ENCODE data around the gene NUDT21.

DNA sequence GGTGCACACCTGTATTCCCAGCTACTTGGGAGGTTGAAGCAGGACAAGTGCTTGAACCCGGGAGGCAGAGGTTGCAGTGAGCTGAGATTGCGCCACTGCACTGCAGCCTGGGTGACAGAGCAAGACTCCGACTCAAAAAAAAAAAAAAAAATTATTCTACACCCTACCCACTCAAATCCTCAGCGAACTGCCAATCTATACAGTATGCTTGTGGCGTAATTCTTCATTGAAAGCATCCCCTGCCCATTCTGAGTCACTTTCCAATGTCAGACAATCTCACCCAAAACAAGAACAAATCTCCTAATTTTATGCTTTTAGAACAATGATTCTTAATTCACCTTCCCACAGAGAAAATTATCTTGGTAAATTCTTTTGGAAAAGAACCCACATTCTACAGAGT is 37.8 kb downstream of the NUDT21 start:
- no peak for TF ChIP-seq TAF1 (IDR thresholded peaks at IDR 0.05; ENCODE audit: low read depth)
- TF ChIP-seq, protein P1, sequence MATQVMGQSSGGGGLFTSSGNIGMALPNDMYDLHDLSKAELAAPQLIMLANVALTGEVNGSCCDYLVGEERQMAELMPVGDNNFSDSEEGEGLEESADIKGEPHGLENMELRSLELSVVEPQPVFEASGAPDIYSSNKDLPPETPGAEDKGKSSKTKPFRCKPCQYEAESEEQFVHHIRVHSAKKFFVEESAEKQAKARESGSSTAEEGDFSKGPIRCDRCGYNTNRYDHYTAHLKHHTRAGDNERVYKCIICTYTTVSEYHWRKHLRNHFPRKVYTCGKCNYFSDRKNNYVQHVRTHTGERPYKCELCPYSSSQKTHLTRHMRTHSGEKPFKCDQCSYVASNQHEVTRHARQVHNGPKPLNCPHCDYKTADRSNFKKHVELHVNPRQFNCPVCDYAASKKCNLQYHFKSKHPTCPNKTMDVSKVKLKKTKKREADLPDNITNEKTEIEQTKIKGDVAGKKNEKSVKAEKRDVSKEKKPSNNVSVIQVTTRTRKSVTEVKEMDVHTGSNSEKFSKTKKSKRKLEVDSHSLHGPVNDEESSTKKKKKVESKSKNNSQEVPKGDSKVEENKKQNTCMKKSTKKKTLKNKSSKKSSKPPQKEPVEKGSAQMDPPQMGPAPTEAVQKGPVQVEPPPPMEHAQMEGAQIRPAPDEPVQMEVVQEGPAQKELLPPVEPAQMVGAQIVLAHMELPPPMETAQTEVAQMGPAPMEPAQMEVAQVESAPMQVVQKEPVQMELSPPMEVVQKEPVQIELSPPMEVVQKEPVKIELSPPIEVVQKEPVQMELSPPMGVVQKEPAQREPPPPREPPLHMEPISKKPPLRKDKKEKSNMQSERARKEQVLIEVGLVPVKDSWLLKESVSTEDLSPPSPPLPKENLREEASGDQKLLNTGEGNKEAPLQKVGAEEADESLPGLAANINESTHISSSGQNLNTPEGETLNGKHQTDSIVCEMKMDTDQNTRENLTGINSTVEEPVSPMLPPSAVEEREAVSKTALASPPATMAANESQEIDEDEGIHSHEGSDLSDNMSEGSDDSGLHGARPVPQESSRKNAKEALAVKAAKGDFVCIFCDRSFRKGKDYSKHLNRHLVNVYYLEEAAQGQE (IDR thresholded peaks at IDR 0.05; ENCODE audit: low read depth), result no peak
- TF ChIP-seq YY1 (IDR thresholded peaks at IDR 0.05; ENCODE audit: low read depth), result no peak
- TF ChIP-seq EGR1 (IDR thresholded peaks at IDR 0.05), result no peak
- TF ChIP-seq FOXM1 (IDR thresholded peaks at IDR 0.05; ENCODE audit: borderline replicate concordance, low read depth), result no peak
- TF ChIP-seq CREB1 (IDR thresholded peaks at IDR 0.05; ENCODE audit: low read depth), result no peak
- no peak for TF ChIP-seq EP300 (IDR thresholded peaks at IDR 0.05; ENCODE audit: borderline replicate concordance)
- TF ChIP-seq RAD21 (IDR thresholded peaks at IDR 0.05; ENCODE audit: low read depth), result no peak
- no peak for TF ChIP-seq TCF12 (IDR thresholded peaks at IDR 0.05; ENCODE audit: low read depth)

All from Ishikawa (cell line).